SK-N-SH (cell line): Measurements from ENCODE around the gene PCYT2.

Source experiments
- GABPA ChIP-seq: IDR thresholded peaks from 2 replicates; pipeline ENCODE4 v1.4.0; 2012; ENCODE audit warnings: low read depth, mild to moderate bottlenecking
- MXI1 ChIP-seq: IDR thresholded peaks from 2 replicates; pipeline ENCODE4 v1.6.1; 2012; ENCODE audit warnings: mild to moderate bottlenecking, low read depth, low read length, improper control_type of control experiment
- RAD21 ChIP-seq: IDR thresholded peaks from 2 replicates; pipeline ENCODE4 v1.6.1; 2012; ENCODE audit warnings: mild to moderate bottlenecking, low read length
- RCOR1 ChIP-seq: fragments of 150-350 bp; IDR thresholded peaks from 2 replicates; pipeline ENCODE4 v1.6.1; 2017; ENCODE audit warnings: antibody characterized with exemption, low read length
- RFX5 ChIP-seq: IDR thresholded peaks from 2 replicates; pipeline ENCODE4 v1.6.1; 2012; ENCODE audit warnings: mild to moderate bottlenecking, improper control_type of control experiment, low read length
- TEAD4 ChIP-seq: IDR thresholded peaks from 2 replicates; pipeline ENCODE4 v1.4.0; 2012; ENCODE audit warnings: mild to moderate bottlenecking, borderline replicate concordance; ENCODE audit not compliant: insufficient read depth
- YY1 ChIP-seq: IDR thresholded peaks from 2 replicates; pipeline ENCODE4 v1.4.0; 2012; ENCODE audit warnings: low read depth, mild to moderate bottlenecking
- TF ChIP-seq, protein P1 (sequence below): fragments of 200-600 bp; sonication (generic); IDR thresholded peaks from 2 replicates; pipeline ENCODE4 v1.6.1; 2017; ENCODE audit warnings: antibody characterized with exemption, mild to moderate bottlenecking, moderate library complexity
- TF ChIP-seq, protein P2 (sequence below): IDR thresholded peaks from 2 replicates; pipeline ENCODE4 v1.4.0; 2012; ENCODE audit warnings: low read depth, borderline replicate concordance
- TF ChIP-seq, protein P3 (sequence below): fragments of 150-350 bp; IDR thresholded peaks from 2 replicates; pipeline ENCODE4 v1.6.1; 2017; ENCODE audit warnings: antibody characterized with exemption, low read length, low read depth, borderline replicate concordance

DNA sequence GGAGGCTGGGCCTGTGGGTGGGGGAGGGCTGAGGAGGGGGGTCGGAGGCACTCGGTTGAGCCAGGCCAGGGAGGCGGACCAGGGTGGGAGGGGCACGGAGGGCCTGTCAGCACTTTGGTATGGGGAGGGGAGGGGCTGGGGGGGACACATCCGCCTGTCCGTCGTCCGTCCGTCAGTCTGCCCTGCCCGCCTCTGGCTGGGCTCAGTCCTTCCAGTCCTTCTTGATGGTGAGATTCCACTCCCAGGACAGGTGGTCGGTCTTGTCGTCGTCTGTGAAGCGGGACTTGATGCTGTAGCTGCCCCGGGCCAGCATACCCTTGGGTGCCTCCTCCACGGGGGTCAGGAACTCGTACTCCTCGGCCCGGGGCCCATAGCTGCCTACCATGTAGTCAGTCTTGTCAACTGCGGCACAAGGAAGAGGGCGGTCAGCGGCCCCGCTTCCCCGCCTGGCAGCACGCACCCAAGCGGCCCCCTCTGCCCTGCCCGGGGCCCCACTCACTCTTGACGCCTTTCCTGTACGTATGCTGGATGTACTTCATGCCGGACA lies 42.5 kb downstream of the PCYT2 start:
- TF ChIP-seq, protein P1, sequence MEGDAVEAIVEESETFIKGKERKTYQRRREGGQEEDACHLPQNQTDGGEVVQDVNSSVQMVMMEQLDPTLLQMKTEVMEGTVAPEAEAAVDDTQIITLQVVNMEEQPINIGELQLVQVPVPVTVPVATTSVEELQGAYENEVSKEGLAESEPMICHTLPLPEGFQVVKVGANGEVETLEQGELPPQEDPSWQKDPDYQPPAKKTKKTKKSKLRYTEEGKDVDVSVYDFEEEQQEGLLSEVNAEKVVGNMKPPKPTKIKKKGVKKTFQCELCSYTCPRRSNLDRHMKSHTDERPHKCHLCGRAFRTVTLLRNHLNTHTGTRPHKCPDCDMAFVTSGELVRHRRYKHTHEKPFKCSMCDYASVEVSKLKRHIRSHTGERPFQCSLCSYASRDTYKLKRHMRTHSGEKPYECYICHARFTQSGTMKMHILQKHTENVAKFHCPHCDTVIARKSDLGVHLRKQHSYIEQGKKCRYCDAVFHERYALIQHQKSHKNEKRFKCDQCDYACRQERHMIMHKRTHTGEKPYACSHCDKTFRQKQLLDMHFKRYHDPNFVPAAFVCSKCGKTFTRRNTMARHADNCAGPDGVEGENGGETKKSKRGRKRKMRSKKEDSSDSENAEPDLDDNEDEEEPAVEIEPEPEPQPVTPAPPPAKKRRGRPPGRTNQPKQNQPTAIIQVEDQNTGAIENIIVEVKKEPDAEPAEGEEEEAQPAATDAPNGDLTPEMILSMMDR, result no peak
- TF ChIP-seq, protein P2, sequence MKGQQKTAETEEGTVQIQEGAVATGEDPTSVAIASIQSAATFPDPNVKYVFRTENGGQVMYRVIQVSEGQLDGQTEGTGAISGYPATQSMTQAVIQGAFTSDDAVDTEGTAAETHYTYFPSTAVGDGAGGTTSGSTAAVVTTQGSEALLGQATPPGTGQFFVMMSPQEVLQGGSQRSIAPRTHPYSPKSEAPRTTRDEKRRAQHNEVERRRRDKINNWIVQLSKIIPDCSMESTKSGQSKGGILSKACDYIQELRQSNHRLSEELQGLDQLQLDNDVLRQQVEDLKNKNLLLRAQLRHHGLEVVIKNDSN, result no peak
- no peak for TF ChIP-seq RFX5
- TF ChIP-seq TEAD4, result no peak; the same call in 1 of the 2 replicates
- TF ChIP-seq, protein P3, sequence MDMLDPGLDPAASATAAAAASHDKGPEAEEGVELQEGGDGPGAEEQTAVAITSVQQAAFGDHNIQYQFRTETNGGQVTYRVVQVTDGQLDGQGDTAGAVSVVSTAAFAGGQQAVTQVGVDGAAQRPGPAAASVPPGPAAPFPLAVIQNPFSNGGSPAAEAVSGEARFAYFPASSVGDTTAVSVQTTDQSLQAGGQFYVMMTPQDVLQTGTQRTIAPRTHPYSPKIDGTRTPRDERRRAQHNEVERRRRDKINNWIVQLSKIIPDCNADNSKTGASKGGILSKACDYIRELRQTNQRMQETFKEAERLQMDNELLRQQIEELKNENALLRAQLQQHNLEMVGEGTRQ, result no peak
- TF ChIP-seq YY1, result no peak
- no peak for TF ChIP-seq RCOR1
- no peak for TF ChIP-seq RAD21
- TF ChIP-seq MXI1, result no peak
- no peak for TF ChIP-seq GABPA
